Osteoblast (primary cell): Measurements from ENCODE around the gene ZNF524. TPM values are rescaled to one million over a fixed set of nuclear protein-coding genes. Genes with fewer than 3 reads are reported as not detected.

Experiments
- DNase-seq: peaks from one replicate; pipeline ENCODE4 v3.0.0; 2011; ENCODE audit warnings: low spot score, mixed read lengths; ENCODE audit not compliant: insufficient read length; ENCODE audit errors: missing footprints
- H2AFZ ChIP-seq: 2 replicates; pipeline ENCODE4 v1.6.0; 2011; ENCODE audit warnings: mild to moderate bottlenecking, low read length
- H3K27ac ChIP-seq: 2 replicates; pipeline ENCODE4 v1.5.1; 2011; ENCODE audit warnings: mild to moderate bottlenecking, low read depth, low read length, moderate library complexity
- H3K27me3 ChIP-seq: 2 replicates; pipeline ENCODE4 v1.6.0; 2012; ENCODE audit warnings: mild to moderate bottlenecking, control low read depth, inconsistent platforms, low read length, moderate library complexity; ENCODE audit not compliant: insufficient read depth
- H3K36me3 ChIP-seq: 2 replicates; pipeline ENCODE4 v1.5.1; 2011; ENCODE audit warnings: mild to moderate bottlenecking, low read length, control low read depth, moderate library complexity; ENCODE audit not compliant: insufficient read depth
- H3K4me1 ChIP-seq: 2 replicates; pipeline ENCODE4 v1.5.1; 2011; ENCODE audit warnings: mild to moderate bottlenecking, low read length, control low read depth, moderate library complexity; ENCODE audit not compliant: insufficient read depth
- H3K4me2 ChIP-seq: 2 replicates; pipeline ENCODE4 v1.6.0; 2011; ENCODE audit warnings: mild to moderate bottlenecking, low read length; ENCODE audit not compliant: insufficient read depth
- H3K4me3 ChIP-seq: fragments of 200-600 bp; sonication (generic); 3 replicates; pipeline ENCODE4 v1.5.1; 2012; ENCODE audit warnings: mild to moderate bottlenecking, low read length, inconsistent platforms; ENCODE audit not compliant: insufficient read depth
- H3K79me2 ChIP-seq: 2 replicates; pipeline ENCODE4 v1.6.0; 2012; ENCODE audit warnings: mild to moderate bottlenecking, low read length, control low read depth, inconsistent platforms; ENCODE audit not compliant: insufficient read depth
- H3K9me3 ChIP-seq: 2 replicates; pipeline ENCODE4 v1.5.1; 2011; ENCODE audit warnings: low read depth, low read length, control low read depth
- H4K20me1 ChIP-seq: 2 replicates; pipeline ENCODE4 v1.6.0; 2012; ENCODE audit warnings: mild to moderate bottlenecking, low read length, control low read depth; ENCODE audit not compliant: insufficient read depth
- CTCF ChIP-seq: IDR thresholded peaks from 2 replicates; pipeline ENCODE4 v1.5.1; 2011; ENCODE audit warnings: mild to moderate bottlenecking, low read depth, low read length, moderate library complexity; ENCODE audit errors: extremely low read depth
- total RNA-seq: library from RNA; depleted of rRNA; stranded (reverse); fragments of >200 nt; gene quantifications from 2 replicates; pipeline ENCODE4 v1.2.3, GENCODE V29; 2012

ZNF524 gene
- total RNA-seq, 1 donor: 11.2 TPM

- Histone ChIP-seq H3K4me3 (peak overlapping the region; percentile 87), H3K27ac (no peak overlapping the region), H3K79me2 (peaks cover 27% of the 10 kb centered on the region), H4K20me1 (no peaks in the 10 kb centered on the region), H2AFZ (peak overlapping the region; percentile 56), H3K4me2 (peak overlapping the region; percentile 91), H3K4me1 (peaks cover 21% of the 10 kb centered on the region), H3K9me3 (no peaks in the 10 kb centered on the region), H3K27me3 (no peaks in the 10 kb centered on the region), H3K36me3 (peaks cover 15% of the 10 kb centered on the region)
- no peak for TF ChIP-seq CTCF
- DNase-seq: peak; percentile 85
Measured at GRCh38 chr19:55648585-55649267, 48.6 kb downstream of the ZNF524 start.

- H3K9me3 ChIP-seq: no peaks in the 10 kb centered on the region
- H3K4me3 ChIP-seq: no peak overlapping the region
- H3K4me1 ChIP-seq: peaks cover 15% of the 10 kb centered on the region
- peak; percentile 81 for DNase-seq
- H3K27me3 ChIP-seq: no peaks in the 10 kb centered on the region
- TF ChIP-seq CTCF: no peak
- no peak overlapping the region for H2AFZ ChIP-seq
- no peak overlapping the region for H3K27ac ChIP-seq
- H4K20me1 ChIP-seq: no peaks in the 10 kb centered on the region
- H3K36me3 ChIP-seq: peaks cover 12% of the 10 kb centered on the region
- peaks cover 20% of the 10 kb centered on the region for H3K79me2 ChIP-seq
- H3K4me2 ChIP-seq: peak overlapping the region; percentile 91
Measured at GRCh38 chr19:55649268-55650125, 49.4 kb downstream of the ZNF524 start.

GRCh38 chr19:55650126-55650557 is 50.1 kb downstream of the ZNF524 start:
- peaks cover 12% of the 10 kb centered on the region for H3K4me1 ChIP-seq

More at GRCh38 chr19:55650126-55650557, 50.1 kb downstream of the ZNF524 start:
- Histone ChIP-seq H3K36me3 (peaks cover 5% of the 10 kb centered on the region), H3K9me3 (no peaks in the 10 kb centered on the region), H2AFZ (no peak overlapping the region), H3K4me3 (no peak overlapping the region), H3K27me3 (no peaks in the 10 kb centered on the region), H3K27ac (no peak overlapping the region), H3K79me2 (peaks cover 15% of the 10 kb centered on the region), H3K4me2 (no peak overlapping the region), H4K20me1 (no peaks in the 10 kb centered on the region)
- TF ChIP-seq CTCF: no peak
- DNase-seq: no peak
